OCI-M1 (cell line): Measurements from ENCODE around the gene AATF.
A peak's percentile ranks its signal among the peaks of the same experiment; 100 is the strongest.

Experiments used
- DNase-seq: peaks from one replicate; lab custom pipeline; 2025; lab: John Stamatoyannopoulos, UW

AATF gene

DNA sequence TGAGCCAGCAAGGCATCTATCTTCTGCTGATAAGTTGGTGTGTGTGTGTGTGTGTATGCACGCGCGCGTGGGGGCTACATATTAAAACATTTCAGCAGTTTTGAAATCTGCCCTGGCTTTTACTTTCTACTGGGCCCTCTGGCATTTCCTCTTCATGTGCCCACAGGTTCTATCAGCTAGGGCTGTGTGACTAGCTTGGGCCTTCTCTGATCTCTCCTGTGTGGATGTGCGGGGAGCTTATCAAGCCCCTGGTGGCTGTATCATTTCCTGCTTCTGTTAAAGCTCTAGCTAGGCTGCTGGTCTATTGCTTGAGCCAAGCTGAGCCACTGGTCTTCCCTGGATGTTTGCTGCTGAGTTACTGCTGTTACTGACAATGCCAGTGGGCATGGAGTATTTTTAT lies 132.5 kb downstream of the AATF start:
- peak; percentile 25 for DNase-seq

- DNase-seq, result no peak
These were observed 133.6 kb downstream of the AATF start for GRCh38 chr17:37082311-37082860.

- no peak for DNase-seq
These were observed 134.2 kb downstream of the AATF start for GRCh38 chr17:37082985-37083384.

- no peak for DNase-seq
These were observed 134.7 kb downstream of the AATF start for GRCh38 chr17:37083456-37083855.

GRCh38 chr17:37084372-37084771 lies 135.6 kb downstream of the AATF start:
- no peak for DNase-seq

DNA sequence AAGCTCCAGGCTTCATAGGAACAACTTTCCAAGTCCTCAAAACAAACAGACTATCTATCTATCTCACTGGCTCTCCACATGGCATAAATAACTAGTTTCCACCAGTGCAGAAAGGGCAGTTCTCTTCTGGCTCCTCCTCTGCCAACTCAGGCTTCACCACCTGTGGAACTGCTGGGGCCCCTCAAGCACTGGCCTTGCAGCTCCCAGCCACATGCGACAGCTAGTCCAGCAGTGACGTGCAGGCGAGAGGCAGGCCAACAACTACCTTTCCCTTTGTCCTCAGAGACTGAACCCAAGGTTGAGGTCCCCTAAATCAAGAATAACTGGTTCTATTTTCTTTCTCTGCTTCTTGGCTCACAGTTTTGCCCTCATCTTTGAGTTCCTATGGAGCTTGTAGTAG lies 137.6 kb downstream of the AATF start:
- no peak for DNase-seq

- no peak for DNase-seq
These were observed 138.2 kb downstream of the AATF start for GRCh38 chr17:37086948-37087347.

DNA sequence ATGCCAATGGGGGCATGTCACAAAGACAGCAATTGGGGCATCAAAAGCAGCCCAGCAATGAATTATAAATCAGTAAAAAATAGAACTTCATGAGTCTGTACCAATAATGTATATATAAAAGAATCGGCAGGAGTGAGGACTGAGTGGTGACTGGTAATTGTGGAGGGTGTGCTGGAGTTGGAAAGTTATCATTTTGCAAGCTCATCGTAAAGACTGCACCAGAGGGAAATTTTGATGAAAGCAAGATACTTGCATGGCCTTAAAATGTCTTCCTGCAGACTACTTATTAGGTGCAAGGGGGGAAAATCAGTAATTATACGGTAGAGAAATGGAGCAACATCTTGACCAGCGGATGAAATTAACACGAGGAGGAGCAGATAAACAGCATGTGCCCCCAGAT lies 138.9 kb downstream of the AATF start:
- no peak for DNase-seq

DNA sequence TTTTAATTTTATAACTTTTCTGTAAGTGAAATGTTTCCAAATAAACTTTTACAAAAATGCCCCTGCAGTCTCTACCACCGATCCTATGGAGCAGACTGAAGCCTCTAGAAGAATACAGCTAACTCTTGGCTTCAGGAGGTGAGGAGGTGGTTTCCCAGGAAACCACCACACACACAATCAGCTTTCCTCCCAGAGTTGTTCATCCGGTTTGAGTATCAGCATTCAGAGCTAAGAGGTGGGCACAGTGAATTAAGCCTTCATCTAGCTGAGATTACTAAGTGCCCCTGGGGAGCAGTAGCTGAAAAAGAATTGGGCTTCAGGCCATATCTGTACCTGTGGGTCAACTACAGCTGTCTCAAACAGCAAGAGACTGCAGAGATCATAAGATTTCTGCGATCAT lies 139.7 kb downstream of the AATF start:
- no peak for DNase-seq

GRCh38 chr17:37088913-37089312 lies 140.2 kb downstream of the AATF start:
- DNase-seq, result no peak

DNA sequence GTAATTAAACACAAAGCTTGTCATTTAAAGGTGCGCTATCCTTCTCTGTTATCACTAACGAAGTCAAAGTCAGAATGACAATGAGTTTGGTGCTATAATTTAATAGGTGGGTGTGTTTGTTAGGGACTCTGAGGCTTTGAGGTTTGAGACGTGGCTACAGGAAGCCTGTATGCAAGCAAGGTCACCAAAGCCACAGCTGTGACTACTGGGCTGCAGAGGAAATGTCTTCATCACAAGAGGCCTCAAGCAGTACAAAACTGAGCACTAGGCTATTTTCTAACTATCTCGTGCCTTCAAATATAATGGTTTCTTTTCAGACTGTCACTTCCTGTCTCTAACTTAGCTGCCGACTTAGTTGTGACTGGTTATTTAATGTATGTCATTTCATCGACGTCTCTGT lies 141.2 kb downstream of the AATF start:
- DNase-seq, result no peak

GRCh38 chr17:37090941-37091340 lies 142.2 kb downstream of the AATF start:
- DNase-seq, result no peak

DNA sequence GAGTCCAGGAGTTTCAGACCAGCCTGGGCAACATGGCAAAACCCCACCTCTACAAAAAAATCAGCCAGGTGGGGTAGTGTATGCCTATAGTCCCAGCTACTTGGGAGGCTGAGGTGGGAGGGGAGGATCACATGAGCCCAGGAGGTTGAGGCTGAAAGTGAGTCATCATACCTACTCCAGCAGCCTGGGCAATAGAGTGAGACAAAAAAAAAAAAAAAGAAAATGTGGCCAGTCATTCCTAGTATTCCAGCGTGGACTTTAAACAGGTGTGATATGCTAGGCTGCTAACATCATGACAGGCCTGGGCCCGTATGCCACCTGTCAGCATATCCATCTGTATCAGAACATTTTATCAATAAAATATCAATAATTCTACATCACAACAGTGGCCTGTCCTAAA lies 143.3 kb downstream of the AATF start:
- no peak for DNase-seq

- no peak for DNase-seq
These were observed 143.9 kb downstream of the AATF start for GRCh38 chr17:37092701-37093100.

GRCh38 chr17:37094391-37094790 lies 145.6 kb downstream of the AATF start:
- DNase-seq, result no peak

DNA sequence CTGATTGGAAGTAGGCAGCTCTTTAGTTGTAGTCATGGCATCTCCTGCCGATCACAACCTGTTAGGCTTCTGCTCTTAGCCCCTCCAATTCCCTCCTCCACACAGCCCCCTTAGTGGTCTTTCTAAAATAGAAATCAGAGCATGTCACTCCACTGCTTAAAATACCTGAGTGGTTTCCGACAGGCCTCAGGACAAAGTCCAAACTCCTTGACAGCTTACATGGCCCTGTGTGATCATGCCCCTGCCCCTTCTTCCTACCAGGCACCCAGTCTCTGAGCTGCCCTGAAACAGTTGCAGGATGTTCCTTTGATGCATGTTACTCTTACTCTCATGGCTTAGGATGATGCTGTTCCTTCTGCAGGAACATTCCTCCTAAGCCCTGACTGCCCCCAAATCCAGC lies 147.3 kb downstream of the AATF start:
- no peak for DNase-seq

DNA sequence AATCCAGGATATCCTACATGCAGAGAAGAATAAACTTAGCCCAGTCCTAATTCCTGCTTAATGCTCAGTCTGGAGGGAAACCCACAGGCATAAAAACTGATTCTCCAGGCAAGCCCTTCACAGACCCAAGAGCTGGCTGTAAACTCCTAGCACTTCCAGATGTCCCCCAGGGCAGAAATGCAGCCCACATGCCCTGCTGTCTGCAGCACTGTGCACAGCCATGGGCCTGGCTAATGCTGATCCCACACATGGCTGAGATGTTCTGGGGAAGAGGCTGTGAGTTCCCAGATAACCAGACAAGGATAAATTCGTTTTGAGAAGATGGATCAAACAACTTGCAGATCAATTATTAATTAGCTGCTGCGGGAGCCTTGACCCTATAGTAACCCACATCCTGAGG lies 148.4 kb downstream of the AATF start:
- no peak for DNase-seq

DNA sequence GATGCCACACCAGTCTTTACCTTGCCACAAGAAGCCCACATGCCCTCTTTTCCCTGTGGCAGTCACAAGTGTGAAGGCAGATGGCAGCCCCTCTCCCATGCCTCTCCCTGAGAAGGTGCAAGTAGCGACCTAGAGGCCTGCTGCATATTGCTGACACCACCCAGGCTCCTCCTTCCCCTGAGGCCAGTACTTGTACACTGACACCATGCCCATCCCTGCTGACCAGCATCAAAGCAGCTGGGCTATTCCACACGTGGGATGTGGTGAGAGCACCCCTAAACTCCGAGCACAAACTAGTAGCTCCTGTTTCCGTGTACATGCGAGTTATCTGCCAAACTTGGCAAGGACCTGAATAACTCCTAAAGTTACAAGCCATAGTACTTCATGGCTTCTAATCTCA lies 149.4 kb downstream of the AATF start:
- DNase-seq, result no peak

DNA sequence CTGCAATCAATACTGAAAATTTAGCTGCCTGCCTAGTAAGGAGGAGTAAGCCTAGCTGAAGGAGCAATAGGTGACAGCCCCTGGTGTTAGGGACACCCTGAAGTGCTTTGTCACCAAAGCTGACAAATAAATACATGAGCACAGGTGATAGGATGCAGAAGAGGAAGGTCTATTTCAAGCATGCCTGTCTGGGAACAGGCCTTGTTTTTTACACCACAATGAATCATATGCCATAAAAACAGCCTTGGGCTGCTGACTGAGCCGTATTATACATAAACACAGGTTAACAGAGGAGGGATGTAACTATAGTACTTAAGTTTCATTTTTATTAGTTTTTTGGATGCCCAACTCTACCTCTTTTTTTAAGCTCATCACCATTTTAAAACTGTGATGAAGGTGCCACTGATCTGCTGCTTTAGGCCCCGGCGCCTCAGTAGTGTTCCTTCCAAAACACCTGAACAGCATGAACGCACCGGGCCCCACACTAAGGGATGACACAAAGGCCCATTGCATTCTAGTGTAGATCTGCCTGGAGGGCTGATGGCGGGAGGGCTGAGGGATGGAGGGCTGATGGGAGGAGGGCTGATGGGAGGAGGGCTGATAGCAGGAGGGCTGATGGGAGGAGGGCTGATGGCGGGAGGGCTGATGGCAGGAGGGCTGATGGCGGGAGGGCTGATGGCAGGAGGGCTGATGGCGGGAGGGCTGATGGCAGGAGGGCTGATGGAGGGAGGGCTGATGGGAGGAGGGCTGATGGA lies 150.3 kb downstream of the AATF start:
- DNase-seq, result no peak

- no peak for DNase-seq
These were observed 151.5 kb downstream of the AATF start for GRCh38 chr17:37100231-37100630.

- no peak for DNase-seq
These were observed 152.6 kb downstream of the AATF start for GRCh38 chr17:37101306-37101705.

DNA sequence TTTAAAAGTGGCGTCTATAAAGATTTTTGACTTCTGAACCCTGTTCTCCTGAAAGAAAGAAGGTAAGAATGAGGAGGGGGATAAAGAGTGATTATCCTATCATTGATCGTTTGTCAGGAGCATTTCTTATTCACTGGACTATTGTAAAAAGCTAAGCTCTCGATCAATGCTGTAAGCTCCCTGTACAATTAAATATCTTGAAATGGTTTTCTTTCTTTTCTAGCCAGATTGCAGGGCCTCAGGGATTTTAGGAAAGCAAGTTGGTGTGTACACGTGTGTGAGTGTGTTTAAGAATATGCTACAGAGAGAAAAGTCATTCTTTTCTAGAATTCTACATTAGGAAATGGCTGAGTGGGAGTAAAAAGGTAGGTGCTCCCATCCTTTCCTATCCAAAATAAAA lies 154.5 kb downstream of the AATF start:
- DNase-seq, result no peak

DNA sequence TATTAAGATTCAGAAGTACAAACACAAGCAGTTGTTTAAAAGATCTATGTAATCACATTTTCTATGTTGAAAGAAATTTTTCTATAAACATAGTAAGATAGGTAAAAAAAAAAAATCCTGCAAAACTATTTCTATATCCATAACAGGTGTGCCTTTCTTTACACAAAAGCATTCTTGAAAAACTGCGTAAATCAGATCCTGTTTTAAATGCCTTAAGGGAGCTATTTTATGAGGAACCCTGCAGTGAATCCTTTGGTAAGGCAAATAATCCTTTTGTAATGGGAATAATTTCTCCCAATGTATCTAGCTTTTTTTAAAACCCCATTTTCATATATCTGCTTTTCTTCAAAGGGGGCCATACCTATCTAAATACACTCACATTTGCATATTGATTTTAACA lies 157.3 kb downstream of the AATF start:
- DNase-seq, result no peak
